ENCODE data around the gene GATA1. TPM values are rescaled to one million over a fixed set of nuclear protein-coding genes. Genes with fewer than 3 reads are reported as not detected.

Gene GATA1
- total RNA-seq, 1 donor from 2014 or later, result not detected

GRCh38 chrX:48779399-48779798, 7.0 kb upstream of the GATA1 start:
- DNase-seq (ENCODE audit: low read depth) (no peak), FAIRE-seq (no peak)
- Histone ChIP-seq H3K36me3 (ENCODE audit: control insufficient read depth, insufficient read depth, low read length) (no peaks in the 10 kb centered on the region), H3K27me3 (ENCODE audit: control insufficient read depth, insufficient read depth, low read length) (no peaks in the 10 kb centered on the region), H3K4me3 (ENCODE audit: low read depth, low read length) (no peak overlapping the region)
- no peak for TF ChIP-seq CTCF (IDR thresholded peaks at IDR 0.05; ENCODE audit: insufficient read depth, low read length, severe bottlenecking)

DNA sequence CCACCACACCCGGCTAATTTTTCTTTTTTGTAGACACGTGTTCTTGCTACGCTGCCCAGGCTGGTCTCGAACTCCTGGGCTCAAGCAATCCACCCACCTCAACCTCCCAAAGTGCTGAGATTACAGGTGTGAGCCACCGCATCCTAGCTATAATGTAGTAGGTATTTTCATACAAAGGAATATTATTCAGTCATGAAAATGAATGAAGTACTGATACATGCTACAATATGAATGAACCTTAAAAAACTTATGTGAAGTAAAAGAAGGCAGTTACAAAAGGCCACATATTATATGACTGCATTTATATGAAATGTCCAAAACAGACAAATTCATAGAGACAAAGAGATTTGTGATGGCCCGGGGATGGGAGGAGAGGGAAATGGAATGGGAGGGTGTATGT, 4.7 kb upstream of the GATA1 start:
- no peak for FAIRE-seq
- no peaks in the 10 kb centered on the region for H3K27me3 ChIP-seq (ENCODE audit: control insufficient read depth, insufficient read depth, low read length)
- no peak for TF ChIP-seq CTCF (IDR thresholded peaks at IDR 0.05; ENCODE audit: insufficient read depth, low read length, severe bottlenecking)
- no peaks in the 10 kb centered on the region for H3K36me3 ChIP-seq (ENCODE audit: control insufficient read depth, insufficient read depth, low read length)
- no peak for DNase-seq (ENCODE audit: low read depth)
- no peak overlapping the region for H3K4me3 ChIP-seq (ENCODE audit: low read depth, low read length)

GRCh38 chrX:48782216-48782615, 4.2 kb upstream of the GATA1 start:
- H3K27me3 ChIP-seq (ENCODE audit: control insufficient read depth, insufficient read depth, low read length), result no peaks in the 10 kb centered on the region
- DNase-seq (ENCODE audit: low read depth), result no peak
- FAIRE-seq, result no peak
- H3K4me3 ChIP-seq (ENCODE audit: low read depth, low read length), result no peak overlapping the region
- no peaks in the 10 kb centered on the region for H3K36me3 ChIP-seq (ENCODE audit: control insufficient read depth, insufficient read depth, low read length)
- no peak for TF ChIP-seq CTCF (IDR thresholded peaks at IDR 0.05; ENCODE audit: insufficient read depth, low read length, severe bottlenecking)

- H3K36me3 ChIP-seq (ENCODE audit: control insufficient read depth, insufficient read depth, low read length), result no peaks in the 10 kb centered on the region
- FAIRE-seq (no peak), DNase-seq (ENCODE audit: low read depth) (no peak)
- H3K27me3 ChIP-seq (ENCODE audit: control insufficient read depth, insufficient read depth, low read length), result no peaks in the 10 kb centered on the region
- no peak for TF ChIP-seq CTCF (IDR thresholded peaks at IDR 0.05; ENCODE audit: insufficient read depth, low read length, severe bottlenecking)
- no peak overlapping the region for H3K4me3 ChIP-seq (ENCODE audit: low read depth, low read length)
Measured at GRCh38 chrX:48782795-48783194, 3.6 kb upstream of the GATA1 start.

DNA sequence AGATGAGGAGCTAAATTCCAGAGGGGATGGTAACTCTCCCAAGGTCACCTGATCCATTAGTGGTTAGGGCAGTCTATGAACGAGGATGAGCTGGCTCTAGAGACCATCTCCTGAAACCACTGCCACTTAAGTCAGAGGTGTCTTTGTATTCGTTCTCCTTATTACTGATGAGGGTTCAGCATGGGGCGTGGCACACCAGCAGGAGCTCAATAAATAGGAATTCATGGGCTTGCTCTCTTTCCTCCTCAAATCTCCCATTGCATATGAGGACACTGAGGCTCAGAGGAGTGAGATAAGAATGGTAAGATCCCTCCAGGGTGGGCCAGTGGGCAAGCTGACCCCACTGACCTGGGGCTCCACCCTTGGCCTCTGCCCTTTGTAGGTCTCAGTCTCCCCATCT, 1.7 kb upstream of the GATA1 start:
- TF ChIP-seq CTCF (IDR thresholded peaks at IDR 0.05; ENCODE audit: insufficient read depth, low read length, severe bottlenecking), result no peak
- FAIRE-seq (no peak), DNase-seq (ENCODE audit: low read depth) (no peak)
- Histone ChIP-seq H3K36me3 (ENCODE audit: control insufficient read depth, insufficient read depth, low read length) (no peaks in the 10 kb centered on the region), H3K4me3 (ENCODE audit: low read depth, low read length) (no peak overlapping the region), H3K27me3 (ENCODE audit: control insufficient read depth, insufficient read depth, low read length) (no peaks in the 10 kb centered on the region)

DNA sequence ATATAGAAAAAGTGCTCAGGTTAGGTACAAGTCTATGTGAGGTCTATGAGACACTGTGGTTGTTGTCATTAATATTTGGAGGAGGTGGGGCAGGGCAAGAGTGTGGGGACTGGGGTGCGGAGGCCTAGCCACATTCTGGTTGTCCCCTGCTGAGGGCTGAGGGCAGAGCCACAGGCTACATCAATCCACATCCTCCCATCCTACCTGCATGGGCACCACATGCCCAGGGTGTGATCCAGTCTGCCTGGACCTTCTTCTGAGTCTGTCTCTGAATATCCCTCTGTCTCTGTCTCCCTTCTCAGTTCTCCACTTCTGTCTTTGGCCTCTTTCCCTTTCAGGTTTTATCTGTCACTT, 1.2 kb upstream of the GATA1 start:
- no peak for DNase-seq (ENCODE audit: low read depth)
- Histone ChIP-seq H3K36me3 (ENCODE audit: control insufficient read depth, insufficient read depth, low read length) (no peaks in the 10 kb centered on the region), H3K27me3 (ENCODE audit: control insufficient read depth, insufficient read depth, low read length) (no peaks in the 10 kb centered on the region), H3K4me3 (ENCODE audit: low read depth, low read length) (no peak overlapping the region)
- no peak for TF ChIP-seq CTCF (IDR thresholded peaks at IDR 0.05; ENCODE audit: insufficient read depth, low read length, severe bottlenecking)
- FAIRE-seq, result no peak
